ENCODE results near the gene DRAP1.

The DRAP1 gene, protein sequence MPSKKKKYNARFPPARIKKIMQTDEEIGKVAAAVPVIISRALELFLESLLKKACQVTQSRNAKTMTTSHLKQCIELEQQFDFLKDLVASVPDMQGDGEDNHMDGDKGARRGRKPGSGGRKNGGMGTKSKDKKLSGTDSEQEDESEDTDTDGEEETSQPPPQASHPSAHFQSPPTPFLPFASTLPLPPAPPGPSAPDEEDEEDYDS

DNA sequence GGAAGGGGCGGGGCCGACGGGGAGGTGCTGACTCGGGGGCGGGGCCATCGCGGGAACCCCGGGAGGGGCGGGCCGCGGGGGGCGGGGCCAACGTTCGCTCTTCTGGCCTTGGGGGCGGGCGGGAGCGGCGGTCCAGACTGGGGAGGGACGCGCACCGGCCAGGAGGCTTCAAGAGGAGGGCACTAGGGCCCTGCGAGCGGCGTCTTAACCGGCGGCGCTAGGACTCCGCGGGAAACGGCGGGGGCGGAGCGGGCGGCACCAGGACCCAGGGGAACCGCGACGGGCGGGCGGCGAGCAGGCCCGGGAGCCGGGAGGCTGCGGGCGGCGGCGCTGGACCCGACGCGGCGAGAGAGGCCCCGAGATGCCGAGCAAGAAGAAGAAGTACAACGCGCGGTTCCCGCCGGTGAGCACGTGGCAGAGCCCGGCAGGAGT, at the start of gene DRAP1:
Gene DRAP1 (plus strand): TSS at position 286 of the 432 bp plus-strand sequence. CDS start 76 bp downstream, at position 362.
- peak; percentile 94 to 100 for DNase-seq

DNA sequence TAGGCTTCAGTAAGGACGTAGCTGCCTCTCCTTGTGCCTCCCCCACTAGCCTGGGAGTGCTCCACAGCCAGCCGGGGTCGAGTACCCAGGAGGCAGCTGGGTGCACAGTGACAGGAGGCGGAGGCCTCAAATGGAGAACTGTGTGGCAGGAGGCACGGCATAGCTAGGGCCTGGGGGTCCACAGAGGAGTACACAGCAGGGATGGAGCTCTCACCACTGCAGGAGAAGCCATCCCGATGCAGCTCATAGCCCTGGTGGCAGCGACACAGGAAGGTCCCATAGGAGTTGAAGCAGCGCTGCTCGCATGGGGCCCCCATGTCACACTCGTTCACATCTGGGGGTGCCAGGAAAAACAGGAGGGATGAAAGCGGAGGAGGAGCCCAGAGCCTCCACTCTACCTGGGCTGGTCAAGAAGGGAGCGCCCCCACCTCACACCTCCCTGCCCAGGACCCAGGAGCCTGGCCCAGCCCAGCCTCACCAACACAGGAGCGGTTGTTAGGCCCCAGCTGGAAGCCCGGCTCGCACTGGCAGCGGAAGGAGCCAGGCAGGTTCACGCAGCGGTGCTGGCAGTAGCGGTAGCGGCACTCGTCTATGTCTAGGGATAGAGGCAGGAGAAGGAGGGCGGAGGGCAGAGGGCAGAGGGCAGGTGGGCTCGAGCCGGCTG, 49.5 kb upstream of the DRAP1 start:
- peak in 1 of 2 experiments; percentile 46 for DNase-seq

DNA sequence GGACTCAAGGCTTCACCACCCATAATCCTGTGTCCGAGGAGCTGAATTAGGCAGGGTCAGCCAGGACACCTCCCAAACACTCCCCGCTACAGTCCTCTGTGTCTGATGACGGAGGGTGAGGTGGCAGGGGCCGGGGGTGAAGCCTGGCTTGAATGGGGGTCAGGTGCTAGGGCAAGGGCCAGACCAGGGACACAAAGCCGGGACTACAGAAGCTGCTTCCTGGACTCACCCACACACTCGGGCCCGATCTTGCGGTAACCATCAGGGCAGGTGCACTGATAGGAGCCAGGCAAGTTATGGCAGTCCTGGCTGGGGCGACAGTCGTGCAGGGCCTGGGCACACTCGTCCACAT, 48.9 kb upstream of the DRAP1 start:
- DNase-seq = no peak

DNA sequence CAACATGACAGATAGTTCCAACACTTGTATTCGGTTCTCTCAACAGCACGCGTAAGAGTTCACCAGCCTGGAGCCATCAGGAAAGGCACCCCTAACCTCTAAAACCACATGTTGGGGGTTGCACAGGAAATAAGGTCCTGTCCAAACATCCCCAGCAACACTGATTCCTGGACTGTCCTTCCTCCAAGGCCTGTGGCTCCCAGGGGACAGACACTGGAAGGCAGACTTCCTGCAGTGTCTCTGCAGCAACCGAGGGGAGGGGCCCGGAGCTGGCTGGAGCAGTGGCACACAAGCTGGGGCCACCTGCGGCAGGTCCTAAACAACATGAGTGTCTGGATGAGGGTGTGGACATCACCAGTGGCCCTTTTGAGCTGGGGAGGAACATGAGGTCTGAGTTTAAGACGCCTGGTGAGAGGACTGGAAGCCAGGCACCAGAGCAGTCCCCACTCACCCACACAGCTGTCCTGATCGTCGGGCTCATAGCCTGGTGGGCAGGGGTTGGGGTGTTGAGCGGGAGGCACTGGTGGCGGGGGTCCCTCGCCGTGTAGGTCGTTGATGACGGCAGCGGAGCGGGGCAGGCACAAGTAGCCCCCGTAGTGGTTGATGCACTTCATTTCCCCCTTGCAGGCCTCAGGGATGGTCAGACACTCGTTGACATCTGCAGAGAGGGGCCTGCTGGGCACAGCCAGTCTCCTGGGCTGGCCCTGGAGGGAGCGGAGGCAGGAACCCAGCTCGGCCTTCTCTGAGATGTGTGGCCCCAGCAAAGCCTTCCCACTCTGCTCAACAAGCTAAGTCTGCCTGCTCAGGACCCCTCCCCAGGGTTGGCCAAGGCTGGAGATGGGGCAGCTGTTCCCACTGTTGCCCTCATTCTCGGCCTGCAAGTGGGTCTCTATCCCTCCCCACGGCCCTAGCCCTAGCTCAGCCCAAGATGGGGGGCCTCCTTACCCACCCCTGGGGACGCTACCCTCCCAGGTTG, 48.2 kb upstream of the DRAP1 start:
- peak in 1 of 2 experiments; percentile 37 for DNase-seq

GRCh38 chr11:65871811-65872548, 47.2 kb upstream of the DRAP1 start:
- DNase-seq = no peak

GRCh38 chr11:65872586-65873317, 46.5 kb upstream of the DRAP1 start, which contains the start of gene EFEMP2:
TSS of gene EFEMP2 (minus strand) at chr11:65872800. CDS start at chr11:65872354, 446 bp downstream.
- no peak for DNase-seq

DNA sequence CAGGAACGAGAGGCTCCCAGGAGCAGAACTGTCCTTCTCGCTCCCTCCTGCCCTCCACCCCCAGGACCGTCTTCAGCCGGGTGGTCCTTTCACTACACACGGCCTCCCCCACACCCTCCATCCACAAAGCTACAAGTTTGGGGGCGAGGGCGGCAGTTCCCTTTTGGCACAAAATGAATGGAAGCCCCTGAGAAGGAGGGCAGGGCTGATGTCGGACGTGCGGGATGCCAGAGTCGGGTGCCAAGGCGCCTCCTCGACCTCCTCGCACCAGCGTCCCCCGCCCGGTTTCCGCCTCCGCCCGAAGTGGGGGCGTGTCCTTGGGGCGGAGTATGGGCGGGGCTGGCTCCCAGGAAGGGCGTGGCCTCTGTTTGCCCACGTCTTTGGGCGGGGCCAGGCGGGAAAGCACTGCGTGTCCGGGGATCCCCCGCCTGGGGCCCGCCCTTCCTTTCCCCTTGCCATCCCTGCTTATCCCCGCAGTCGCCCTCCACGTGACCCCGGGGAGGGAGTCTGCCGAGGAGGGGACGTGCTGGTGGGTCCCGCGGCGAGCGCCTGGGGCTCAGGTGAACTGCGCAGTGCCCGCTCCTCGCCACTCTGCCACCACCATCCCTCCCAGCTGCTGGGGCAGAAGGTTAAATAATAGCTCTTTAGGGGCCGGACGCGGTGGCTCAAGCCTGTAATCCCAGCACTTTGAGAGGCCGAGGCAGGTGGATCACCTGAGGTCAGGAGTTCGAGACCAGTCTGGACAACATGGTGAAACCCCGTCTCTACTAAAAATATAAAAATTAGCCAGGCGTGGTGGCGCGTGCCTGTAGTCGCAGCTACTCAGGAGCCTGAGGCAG, 45.7 kb upstream of the DRAP1 start:
- DNase-seq = peak; percentile 85 to 97

DNA sequence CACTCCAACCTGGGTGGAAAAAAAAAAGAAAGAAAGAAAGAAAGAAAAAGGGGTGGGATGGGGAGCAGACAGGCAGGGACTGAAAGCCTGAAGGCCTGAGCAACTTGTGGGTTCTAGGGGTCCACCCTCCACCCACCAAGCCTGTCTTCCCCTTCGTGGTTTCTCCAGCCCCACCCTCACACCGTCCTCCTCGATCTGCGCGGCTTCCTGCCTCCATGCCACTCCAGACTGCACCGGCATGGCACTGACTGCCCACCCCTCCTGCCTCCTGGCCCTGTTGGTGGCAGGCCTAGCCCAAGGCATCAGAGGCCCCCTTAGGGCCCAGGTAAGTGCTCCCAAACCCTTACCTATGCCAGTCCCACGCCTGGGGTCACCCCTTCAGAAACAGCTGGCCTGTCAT, 39.6 kb upstream of the DRAP1 start, which contains the start of gene CTSW:
Gene CTSW (plus strand): TSS at position 221 of the 400 bp plus-strand sequence. CDS start 18 bp downstream, at position 239.
- DNase-seq = no peak

GRCh38 chr11:65880027-65880426, 39.2 kb upstream of the DRAP1 start:
- no peak for DNase-seq

- no peak for DNase-seq
Measured at GRCh38 chr11:65880844-65881421, 38.3 kb upstream of the DRAP1 start.

DNA sequence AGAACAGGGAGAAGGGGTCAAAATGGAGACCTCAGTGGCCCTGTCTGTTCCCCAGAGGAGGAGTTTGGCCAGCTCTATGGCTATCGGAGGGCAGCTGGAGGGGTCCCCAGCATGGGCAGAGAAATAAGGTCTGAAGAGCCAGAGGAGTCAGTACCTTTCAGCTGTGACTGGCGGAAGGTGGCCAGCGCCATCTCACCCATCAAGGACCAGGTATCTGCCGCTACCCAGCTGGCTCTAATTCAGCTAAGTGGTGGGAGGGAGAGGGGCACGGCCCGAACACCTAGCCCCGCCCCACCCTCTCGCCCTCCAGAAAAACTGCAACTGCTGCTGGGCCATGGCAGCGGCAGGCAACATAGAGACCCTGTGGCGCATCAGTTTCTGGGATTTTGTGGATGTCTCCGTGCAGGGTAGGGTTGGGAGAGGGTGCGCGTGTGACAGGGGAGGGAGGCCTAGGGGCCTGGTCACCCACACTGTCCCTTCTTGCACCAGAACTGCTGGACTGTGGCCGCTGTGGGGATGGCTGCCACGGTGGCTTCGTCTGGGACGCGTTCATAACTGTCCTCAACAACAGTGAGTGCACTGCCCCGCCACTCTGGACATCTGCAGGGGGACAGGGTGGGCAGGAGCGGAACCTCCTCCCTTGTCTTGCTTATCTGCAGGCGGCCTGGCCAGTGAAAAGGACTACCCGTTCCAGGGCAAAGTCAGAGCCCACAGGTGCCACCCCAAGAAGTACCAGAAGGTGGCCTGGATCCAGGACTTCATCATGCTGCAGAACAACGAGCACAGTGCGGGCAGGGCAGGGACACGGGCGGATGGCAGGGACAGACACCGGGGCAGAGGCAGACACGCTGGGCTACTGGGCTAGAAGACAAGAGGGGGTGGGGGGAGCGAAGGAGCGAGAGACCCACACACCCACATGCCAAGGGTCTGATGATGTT, 36.8 kb upstream of the DRAP1 start:
- DNase-seq = no peak

DNA sequence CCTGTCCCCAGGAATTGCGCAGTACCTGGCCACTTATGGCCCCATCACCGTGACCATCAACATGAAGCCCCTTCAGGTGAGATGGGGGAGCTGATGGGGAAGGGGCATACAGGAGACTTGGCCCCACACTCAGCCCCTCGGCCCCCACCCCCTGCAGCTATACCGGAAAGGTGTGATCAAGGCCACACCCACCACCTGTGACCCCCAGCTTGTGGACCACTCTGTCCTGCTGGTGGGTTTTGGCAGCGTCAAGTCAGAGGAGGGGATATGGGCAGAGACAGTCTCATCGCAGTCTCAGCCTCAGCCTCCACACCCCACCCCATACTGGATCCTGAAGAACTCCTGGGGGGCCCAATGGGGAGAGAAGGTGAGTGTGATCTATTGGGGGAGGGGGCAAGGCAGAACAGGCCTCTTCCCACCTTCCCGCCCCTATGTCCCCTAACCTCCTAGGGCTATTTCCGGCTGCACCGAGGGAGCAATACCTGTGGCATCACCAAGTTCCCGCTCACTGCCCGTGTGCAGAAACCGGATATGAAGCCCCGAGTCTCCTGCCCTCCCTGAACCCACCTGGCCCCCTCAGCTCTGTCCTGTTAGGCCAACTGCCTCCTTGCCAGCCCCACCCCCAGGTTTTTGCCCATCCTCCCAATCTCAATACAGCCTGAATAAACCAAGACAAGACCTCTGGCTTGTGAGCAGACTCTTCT, 36.0 kb upstream of the DRAP1 start:
- no peak for DNase-seq

GRCh38 chr11:65883786-65884715, 35.2 kb upstream of the DRAP1 start:
- no peak for DNase-seq

DNA sequence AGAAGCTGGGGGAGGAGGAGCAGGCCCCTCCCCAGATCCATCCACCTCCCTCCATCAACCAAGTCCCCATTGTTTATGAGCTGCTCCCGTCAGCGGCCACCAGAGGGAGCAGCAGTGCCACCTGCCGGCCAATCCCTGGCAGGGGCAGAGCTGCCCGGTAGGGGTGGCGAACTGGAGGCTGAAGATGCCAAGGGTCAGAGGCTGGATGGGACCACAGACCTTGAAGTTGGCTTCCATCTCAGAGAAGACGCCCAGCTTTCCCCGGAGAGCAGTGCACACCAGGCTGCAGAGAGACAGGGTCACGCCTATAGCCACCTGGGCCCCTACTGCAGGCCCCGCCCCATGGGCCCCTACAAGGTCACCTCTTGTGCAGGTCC, 34.5 kb upstream of the DRAP1 start:
- peak; percentile 29 to 79 for DNase-seq

DNA sequence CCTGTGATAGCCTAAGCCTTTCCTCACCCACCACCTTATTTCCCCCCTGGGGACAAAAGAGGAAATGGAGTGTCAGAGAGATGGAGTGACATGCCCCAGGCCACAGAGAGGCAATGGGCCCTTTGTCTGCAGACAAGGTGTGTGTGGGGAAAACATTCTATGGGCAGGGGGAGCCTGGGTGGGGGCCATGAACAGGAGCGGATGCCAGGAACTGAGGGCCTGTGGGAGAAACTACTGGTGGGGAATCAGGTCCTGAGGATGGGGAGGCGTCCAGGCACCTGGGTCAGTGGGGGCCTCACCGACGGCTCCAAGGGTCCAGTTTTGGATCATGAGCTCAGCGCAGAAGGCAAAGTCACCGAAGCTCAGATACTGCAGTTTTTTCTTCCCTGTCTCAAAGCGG, 34.0 kb upstream of the DRAP1 start:
- no peak for DNase-seq

DNA sequence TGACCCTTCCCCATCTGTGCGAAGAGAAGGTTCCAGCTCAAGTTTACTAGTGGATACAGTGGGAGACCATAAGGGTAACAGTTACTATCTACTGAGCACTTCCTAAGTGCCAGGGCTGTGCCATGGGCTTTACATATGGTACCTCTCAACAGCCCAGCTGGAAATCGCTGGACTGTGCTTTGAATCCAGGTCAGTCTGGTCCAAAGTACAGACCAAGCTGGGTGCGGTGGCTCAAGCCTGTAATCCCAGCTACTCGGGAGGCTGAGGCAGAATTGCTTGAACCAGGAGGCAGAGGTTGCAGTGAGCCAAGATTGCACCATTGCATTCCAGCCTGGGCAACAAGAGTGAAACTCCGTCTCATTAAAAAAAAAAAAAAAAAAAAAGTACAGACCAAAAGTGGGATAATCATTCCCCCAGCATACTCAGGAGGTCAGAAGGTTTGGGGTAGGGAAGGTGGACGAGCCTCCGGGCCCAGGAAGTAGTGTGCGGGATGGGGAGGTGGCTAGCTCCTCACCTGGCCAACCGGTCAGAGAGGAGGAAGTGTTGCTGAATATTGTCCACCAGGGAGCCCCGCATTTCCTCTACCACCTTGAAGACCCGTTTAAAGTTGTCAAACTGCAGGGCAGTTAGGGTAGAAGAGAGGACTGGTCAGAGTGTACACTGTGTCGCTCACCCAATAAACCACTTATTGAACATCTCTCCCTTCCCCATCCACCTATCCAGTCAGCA, 33.3 kb upstream of the DRAP1 start:
- no peak for DNase-seq

Measured in NCI-H526 (cell line).